Mesenteric fat pad (tissue), 1 donor: ENCODE measurements around the gene TSHZ2. TPM values are rescaled to one million over a fixed set of nuclear protein-coding genes. Genes with fewer than 3 reads are reported as not detected.

Experiments used
- DNase-seq: peaks from one replicate; pipeline ENCODE4 v3.0.0-alpha.2; 2020; ENCODE audit warnings: low spot score
- total RNA-seq: library from RNA; stranded (reverse); fragmentation: NEBNext Ultra II Directional; extraction: Animal tissue kit (Norgen Biotek cat#: 25700); gene quantifications from one replicate; pipeline ENCODE4 v1.2.1, GENCODE V29; 2021
- donor health status: DM: yes; HTN: yes; CAD: no.

The TSHZ2 gene
- total RNA-seq, 1 donor from 2014 or later = 60.5 TPM

GRCh38 chr20:53270792-53271375, 298.7 kb downstream of the TSHZ2 start:
- DNase-seq = no peak

GRCh38 chr20:53274365-53274764, 302.2 kb downstream of the TSHZ2 start:
- no peak for DNase-seq

DNA sequence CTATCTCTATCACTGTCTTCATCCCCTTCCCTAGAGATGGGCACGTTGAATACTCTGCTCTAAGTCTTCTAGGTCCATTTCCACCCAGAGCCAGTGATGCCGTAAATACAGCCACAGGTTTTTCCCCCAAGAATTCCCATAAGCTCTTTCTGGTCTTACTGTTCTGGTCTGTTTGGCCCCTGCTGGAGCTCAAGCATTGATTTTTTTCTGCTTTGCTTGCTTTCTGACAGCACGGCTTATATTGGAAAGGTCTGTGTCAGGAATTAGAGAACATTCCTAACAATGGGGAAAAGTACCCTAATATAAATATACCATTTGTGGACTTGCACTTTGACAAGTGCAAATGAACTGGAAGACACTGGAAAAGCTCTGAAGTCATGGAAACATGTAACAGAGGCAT, 302.6 kb downstream of the TSHZ2 start:
- DNase-seq = no peak

- DNase-seq = no peak
These were observed 304.0 kb downstream of the TSHZ2 start for GRCh38 chr20:53276143-53276542.

DNA sequence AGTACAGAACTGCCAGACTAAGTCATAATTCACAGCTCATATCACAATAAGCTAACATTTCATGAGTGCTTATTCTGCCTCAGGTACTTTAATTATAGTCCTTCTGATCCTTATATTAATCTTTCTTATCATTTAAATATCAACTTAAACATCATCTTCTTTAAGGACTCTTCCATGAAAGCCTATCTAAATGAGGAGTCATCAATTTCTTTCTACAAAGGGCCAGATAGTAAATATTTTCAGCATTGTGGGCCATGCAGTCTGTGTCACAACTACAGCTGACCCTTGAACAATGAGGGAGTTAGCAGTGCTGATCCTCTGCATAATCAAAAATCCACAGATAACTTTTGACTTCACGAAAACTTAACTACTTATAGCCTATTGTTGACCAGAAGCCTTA, 306.4 kb downstream of the TSHZ2 start:
- DNase-seq = no peak

- no peak for DNase-seq
These were observed 307.6 kb downstream of the TSHZ2 start for GRCh38 chr20:53279735-53280134.

DNA sequence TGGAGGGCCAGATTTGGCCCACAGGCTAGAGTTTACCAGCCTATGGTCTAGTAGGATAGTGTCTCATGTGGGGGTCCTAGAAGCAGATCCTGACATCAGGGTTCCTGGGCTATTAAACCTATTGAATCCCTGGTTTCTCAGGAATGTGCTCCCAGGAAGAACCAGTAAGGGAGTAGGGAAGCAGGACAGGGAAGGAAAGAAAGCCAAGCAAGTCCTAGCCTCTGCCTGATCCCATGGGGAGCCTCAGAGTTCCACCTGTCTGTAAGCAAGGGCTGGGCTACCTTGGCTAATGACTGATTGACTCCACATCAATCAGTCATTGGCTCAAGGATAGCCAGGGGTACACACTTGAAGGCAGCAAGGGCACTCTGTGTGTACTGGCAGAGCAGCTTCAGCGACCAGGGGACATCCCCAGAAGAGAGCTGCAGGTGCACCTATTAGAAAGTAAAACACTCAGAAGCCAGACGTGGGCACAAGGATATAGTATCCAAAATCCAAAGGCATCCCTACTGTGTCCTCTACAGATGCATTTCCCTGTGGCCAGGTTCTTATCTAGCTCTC, 309.5 kb downstream of the TSHZ2 start:
- DNase-seq = no peak

DNA sequence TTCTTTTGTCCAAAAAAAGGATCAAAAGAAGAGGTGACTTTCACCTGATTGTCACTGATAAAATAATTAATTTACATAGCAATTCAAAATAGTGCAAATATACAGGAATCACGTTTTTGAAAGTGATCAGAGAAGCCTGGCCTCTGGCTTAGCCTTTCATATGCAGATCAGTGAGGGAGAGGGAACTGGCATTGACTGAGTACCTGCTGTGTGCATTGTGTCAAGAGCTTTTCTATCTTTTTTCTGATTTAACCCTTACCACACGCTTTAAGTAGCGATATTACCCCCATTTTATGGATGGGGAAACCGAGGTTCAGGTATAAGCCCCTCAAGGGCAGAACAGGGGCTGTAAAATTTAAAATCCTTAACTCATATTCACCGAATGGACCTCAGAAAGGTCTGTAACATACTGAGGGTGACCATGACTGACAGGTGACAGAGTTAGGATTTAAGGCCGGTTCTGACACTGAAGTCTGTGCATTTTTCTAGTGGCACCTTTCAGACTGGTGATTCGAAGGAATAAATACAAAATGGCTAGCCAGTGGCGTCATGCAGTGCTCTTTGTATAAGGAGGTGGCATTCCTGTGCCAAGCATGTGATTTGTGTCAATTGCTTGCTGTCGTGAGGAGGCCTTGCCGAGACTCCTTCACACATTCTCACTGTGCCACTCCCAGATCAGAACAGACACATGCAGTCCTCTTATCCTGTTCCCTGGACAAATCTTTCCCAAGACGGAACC, 310.2 kb downstream of the TSHZ2 start:
- no peak for DNase-seq

GRCh38 chr20:53283011-53283410, 310.9 kb downstream of the TSHZ2 start:
- no peak for DNase-seq

- DNase-seq = no peak
These were observed 311.4 kb downstream of the TSHZ2 start for GRCh38 chr20:53283597-53283996.

GRCh38 chr20:53284256-53284655, 312.1 kb downstream of the TSHZ2 start:
- DNase-seq = no peak

DNA sequence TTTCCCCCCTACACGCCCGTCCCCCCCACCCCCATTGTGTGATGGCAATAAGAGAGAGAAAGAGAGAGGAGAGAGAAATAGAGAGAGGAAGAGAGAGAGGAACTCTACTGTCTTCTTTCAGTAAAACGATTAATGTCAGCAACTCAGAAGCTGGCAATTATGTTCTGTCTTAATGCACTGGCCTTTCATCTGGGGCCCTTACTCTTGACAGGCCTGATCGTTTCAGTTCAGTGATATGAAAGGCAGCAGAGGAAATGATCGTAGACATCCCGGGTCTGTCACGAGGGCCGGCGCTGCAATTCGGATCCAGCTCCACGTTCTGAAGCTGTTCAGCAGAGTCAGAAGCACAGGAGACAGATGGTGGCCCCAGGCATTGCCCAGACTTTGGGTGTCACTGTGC, 312.5 kb downstream of the TSHZ2 start:
- no peak for DNase-seq

- no peak for DNase-seq
These were observed 315.3 kb downstream of the TSHZ2 start for GRCh38 chr20:53287357-53288042.

- DNase-seq = no peak
These were observed 319.4 kb downstream of the TSHZ2 start for GRCh38 chr20:53291548-53291947.

GRCh38 chr20:53292347-53292746, 320.2 kb downstream of the TSHZ2 start:
- no peak for DNase-seq

GRCh38 chr20:53294804-53295203, 322.6 kb downstream of the TSHZ2 start:
- DNase-seq = no peak

DNA sequence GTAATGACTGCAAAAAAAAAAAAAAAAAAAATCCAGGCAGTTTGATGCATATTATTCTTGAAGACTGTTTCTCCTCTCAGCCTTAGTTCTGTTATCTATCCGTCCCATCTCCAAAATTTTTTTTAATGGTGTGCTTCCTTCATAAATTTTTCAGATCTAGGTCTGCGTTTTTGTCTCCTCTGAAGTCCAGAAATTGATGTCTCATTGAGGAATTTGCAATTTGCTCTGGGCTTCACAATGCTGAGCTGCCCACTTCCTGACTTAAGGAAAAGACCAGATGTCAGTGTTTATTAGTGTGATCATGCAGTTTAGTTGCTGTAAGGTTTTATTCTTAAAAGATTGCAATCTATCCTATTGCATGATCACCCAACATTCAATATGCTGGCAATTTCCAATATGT, 323.9 kb downstream of the TSHZ2 start:
- DNase-seq = no peak

- DNase-seq = no peak
These were observed 324.4 kb downstream of the TSHZ2 start for GRCh38 chr20:53296451-53297153.

DNA sequence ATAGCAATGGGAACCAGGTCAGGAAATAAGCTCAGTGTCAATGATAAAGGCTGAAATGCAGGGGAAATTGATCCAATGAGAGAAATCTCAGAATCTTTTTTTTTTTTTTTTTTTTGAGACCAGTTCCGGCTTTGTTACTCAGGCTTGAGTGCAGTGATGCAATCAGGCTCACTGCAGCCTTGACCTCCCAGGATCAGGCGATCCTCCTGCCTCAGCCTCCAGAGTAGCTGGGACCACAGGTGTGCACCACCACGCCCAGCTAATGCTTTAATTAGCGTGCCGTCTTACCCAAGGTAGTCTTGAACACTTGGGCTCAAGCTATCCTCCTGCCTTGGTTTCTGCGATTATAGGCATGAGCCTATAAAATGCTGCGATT, 325.0 kb downstream of the TSHZ2 start:
- DNase-seq = no peak

- no peak for DNase-seq
These were observed 326.1 kb downstream of the TSHZ2 start for GRCh38 chr20:53298260-53298659.

DNA sequence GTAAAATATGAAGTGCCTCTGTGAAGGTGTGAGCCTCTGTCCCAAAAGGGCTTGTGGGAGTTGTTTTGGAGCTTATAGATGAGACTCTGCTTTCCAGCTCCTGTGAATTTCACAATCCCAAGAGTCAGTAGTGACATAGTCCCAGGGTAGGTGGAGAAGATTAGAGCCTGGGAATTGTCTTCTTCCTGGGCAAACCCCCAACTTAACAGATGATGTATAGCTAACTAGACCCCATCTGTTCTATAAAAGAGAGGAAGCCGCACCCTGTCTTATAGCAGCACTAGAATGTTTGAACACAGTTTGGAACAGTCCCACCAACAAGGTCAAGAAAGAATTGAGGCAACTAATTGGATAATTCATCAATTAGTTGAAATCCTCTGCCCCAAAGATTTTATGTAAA, 326.8 kb downstream of the TSHZ2 start:
- DNase-seq = no peak

GRCh38 chr20:53299831-53300230, 327.7 kb downstream of the TSHZ2 start:
- DNase-seq = no peak
